Left ventricle myocardium superior (tissue), 1 donor: ENCODE data around the gene AHI1. TPM values are rescaled to one million over a fixed set of nuclear protein-coding genes. Genes with fewer than 3 reads are reported as not detected.

Source experiments
- ATAC-seq: fragments of 200-7000 bp; cut with Tn5 transposase; one replicate; pipeline ENCODE4 v1.9.1; 2020; ENCODE audit warnings: mild to moderate bottlenecking, moderate library complexity
- DNase-seq: peaks from one replicate; pipeline ENCODE4 v3.0.0-alpha.2; 2020
- intact Hi-C: fragments of 100-400 bp; cut with micrococcal nuclease; formaldehyde crosslinking; loops from one replicate; pipeline ENCODE4 v1.11.0; 2022
- total RNA-seq: library from RNA; stranded (reverse); fragmentation: NEBNext Ultra II Directional; extraction: Animal tissue kit (Norgen Biotek cat#: 25700); gene quantifications from one replicate; pipeline ENCODE4 v1.2.1, GENCODE V29; 2021
- donor health status: DM: no; HTN: yes; CAD: no; lungs with severe emphysema.

AHI1 gene
- total RNA-seq, 1 donor from 2014 or later: 7.9 TPM

GRCh38 chr6:135286962-135287538, 210.5 kb downstream of the AHI1 start:
- ATAC-seq: no peak
- intact Hi-C loops: no loop called here
- no peak for DNase-seq

DNA sequence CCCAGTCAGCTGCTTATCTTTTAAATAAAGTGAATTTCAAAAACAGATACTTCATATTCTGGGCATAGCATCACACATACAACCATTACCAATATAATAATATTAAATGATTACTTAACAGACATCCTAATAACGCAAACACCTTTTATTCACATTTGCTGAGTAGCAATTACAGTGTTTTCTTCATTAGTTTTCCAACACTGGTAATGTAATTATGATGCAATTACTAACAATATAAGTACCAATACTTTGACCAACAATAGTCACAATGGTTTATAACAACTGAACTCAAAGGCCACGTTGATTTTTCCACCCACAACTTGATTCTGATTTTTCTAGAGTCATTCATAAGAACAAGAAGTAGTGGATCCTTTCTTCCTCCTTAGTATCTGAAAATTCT, 212.4 kb downstream of the AHI1 start:
- DNase-seq (no peak), ATAC-seq (no peak)
- intact Hi-C loops: no loop called here

DNA sequence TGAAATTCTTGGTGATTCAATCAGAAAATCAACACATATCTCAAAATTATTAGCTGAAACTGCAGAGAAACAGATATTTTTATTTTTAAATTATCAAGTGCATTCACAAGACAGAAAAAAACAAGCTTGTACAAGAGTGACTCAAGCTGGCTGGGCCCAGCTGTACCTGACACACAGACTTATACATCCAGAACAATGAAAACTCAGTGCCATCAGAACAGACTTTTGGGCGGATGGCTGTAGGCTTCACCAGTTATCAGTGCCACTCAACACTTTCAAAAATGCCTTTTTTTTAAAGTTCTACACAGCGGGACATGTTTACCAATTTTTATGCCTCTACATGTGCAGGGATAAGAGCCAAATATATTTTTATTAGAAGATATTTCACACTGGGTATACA, 213.6 kb downstream of the AHI1 start:
- DNase-seq: no peak
- intact Hi-C loops: no loop called here
- ATAC-seq: no peak

- intact Hi-C loops: no loop called here
- DNase-seq (no peak), ATAC-seq (no peak)
These were observed 215.1 kb downstream of the AHI1 start for GRCh38 chr6:135282395-135282794.

GRCh38 chr6:135281964-135282363, 215.6 kb downstream of the AHI1 start:
- ATAC-seq (no peak), DNase-seq (no peak)
- intact Hi-C loops: no loop called here

DNA sequence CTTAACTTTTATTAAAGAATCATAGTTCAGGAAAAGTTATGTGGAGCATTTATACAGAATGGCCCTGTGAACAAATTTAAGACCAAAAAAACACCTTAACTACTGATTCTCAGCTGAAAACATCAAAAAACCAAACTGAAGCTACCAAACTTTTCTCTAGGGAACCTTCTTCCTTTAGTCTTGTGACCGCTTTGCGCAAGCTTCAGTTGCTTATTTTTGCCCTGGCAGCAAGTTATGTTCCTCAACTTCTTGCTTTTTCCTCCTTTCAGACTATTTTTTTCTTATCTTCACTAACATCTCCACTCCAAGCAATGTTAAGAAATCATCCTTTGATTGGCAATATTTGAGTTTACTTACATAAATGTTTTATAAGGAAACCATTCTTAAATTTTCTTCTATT, 216.3 kb downstream of the AHI1 start:
- intact Hi-C loops: no loop called here
- DNase-seq (no peak), ATAC-seq (no peak)

DNA sequence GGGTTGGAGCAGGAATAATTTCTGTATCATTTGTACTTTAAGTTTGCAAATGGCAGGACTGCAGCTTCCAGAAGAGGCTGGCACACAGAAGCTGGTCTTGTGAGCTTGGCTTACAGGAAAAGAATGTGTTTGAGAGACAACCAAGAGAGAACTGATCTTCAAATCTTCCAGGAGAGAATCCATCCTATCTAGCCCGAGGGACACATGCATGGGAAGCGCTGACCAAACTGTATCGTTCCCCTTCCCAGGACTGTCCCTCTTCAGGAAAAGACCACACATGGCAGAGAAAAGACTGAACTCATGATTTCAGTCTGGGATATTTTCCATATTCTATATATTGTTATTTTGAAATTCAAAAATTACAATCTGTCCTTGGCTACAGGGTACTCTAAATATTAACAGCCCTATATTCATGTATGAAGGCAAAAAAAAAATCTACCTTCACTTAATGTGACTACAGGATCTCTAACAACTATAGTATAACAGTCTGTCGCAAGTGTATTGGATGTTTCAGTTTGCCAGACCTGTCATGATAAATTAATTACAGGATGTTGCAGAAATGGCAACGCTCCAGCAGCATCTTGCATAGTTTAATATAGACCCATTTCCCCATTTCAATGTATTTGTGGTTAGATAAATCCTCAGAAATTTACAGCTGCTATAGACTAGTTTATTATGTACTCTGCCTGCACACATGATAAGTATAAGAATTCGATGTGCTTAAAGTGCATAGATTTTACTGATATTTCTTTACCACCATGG, 217.0 kb downstream of the AHI1 start:
- DNase-seq (no peak), ATAC-seq (no peak)
- intact Hi-C loops: no loop called here

DNA sequence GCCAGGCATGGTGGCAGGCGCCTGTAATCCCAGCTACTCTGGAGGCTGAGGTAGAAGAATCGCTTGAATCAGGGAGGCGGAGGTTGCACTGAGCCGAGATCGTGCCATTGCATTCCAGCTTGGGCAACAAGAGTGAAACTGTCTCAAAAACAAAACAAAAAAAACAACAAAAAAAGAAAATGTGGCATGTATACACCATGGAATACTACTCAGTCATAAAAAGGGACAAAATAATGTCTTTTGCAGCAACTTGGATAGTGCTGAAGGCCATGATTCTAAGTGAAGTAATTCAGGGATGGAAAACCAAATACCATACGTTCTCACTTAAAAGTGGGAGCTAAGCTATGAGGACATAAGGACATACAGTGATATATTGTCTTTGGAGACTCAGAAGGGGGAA, 220.1 kb downstream of the AHI1 start:
- ATAC-seq: no peak
- intact Hi-C loops: no loop called here
- no peak for DNase-seq

GRCh38 chr6:135274561-135275293, 222.8 kb downstream of the AHI1 start:
- no peak for DNase-seq
- intact Hi-C loops: no loop called here
- no peak for ATAC-seq

DNA sequence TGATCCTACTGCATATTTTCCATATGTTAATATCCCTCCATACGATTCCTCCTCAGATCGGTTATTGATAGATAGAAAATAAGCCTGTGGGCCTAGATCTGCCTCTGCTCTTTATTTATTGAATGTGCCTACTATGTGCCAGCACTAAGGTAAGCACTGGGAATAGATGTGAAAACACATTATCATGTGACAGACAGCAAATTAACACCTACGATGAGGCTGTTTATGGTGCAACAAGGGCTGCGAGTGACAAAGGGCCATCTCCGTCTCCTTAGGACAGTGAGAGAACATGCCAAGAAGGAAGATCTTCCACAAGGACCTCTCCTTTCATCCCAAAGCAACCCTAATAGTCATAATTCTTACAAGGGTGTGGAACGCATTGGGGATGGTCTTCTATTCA, 225.9 kb downstream of the AHI1 start:
- ATAC-seq (no peak), DNase-seq (no peak)
- intact Hi-C loops: no loop called here

DNA sequence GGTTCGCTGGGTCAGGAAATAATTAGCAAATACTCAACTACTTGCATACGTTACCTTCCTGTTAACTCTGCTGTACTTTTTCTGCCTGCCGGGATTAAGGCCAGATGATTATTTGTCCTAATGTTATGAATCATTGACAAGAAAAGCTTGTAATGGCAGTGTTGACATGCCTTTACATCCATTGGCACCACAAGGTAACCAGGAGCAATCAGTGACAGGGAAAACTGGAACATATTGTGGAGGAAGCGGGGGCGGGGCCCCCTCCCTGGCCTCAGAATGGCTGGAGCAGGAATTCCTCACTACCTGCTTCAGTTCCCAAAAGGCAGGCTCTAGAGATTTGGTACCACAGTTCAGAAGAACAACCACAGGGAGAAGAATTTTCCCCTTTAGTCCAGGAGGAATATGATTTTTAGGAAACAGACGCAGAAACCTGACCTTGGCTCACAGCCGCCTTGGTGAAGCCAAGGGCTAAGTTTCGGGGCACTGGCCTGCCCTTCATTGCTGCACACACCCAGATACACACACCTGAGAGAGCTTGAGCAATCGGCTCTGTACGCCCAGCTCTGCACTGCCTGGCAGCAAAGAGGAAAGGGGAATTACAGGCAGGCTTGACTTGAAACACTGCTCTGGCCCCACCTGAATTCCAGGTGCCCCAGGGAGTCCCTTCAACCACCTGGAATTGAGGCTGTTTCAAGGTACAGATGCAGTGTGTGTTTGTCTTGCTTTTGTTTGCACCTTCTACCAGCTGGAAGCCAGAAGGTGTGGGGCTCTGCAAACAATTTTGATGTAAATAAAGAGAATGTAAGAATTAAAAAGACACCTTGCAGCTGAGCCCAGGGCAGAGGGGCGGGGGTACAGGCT, 226.6 kb downstream of the AHI1 start:
- no peak for DNase-seq
- no peak for ATAC-seq
- intact Hi-C loops: no loop called here

GRCh38 chr6:135269481-135269891, 228.1 kb downstream of the AHI1 start:
- intact Hi-C loops: no loop called here
- DNase-seq (peak; percentile 28), ATAC-seq (peak; percentile 63)

GRCh38 chr6:135268740-135269139, 228.8 kb downstream of the AHI1 start:
- DNase-seq: no peak
- no peak for ATAC-seq
- intact Hi-C loops: no loop called here

DNA sequence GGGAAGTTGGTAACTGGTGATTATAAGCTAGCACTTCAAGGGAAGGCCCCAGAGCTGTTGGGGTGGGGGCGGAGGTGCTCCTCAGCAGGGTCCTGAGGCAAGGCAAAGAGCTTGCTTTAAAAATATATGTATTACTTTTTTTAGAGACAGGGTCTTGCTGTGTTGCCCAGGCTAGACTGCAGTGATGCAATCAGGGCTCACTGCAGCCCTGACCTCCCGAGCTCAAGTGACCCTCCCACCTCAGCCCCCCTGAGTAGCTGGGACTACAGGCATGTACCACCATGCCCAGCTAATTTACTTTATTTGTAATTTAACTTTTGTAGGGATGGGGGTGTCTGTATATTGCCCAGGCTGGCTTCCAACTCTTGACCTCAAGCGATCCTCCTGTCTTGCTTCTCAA, 229.3 kb downstream of the AHI1 start:
- intact Hi-C loops: no loop called here
- no peak for ATAC-seq
- no peak for DNase-seq

- no peak for DNase-seq
- no peak for ATAC-seq
- intact Hi-C loops: no loop called here
These were observed 230.5 kb downstream of the AHI1 start for GRCh38 chr6:135267085-135267484.

DNA sequence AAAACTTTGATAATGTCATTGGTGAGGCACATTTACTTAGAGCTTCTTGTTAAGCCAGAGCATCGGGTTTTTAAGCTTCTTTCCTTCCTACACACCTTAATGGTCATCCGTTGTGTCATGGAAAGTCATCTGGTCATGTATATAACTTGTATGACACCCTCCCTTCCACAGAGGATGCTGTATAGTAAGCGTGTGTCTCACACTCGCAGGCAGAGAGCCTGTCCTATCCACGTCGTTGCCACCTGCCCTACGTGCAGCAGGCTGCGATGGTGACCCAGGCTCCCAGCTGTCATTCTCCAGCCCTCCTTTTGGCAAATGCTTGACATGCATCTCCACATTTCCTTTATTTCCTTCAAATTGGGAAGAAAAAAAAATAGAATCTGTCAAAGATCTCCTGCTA, 230.9 kb downstream of the AHI1 start:
- DNase-seq: no peak
- intact Hi-C loops: no loop called here
- ATAC-seq: no peak

DNA sequence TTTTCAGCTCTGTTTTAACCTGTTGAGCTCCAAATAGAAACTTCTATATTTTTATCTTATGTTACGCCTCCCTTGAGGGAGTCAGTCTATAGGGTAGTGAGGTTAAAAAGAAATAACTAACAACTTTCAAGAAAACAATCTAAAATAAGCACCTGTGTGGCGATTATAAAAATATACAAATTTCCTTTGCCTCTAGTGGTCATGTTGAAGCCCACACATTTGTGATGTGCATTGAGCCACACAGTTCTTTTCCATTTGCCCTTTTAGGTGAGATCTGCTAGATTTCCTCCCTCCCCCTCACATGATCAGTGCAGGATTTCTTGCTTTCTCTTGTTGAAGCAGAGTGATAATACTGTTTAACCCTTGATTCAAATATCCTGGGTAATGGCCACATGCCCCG, 232.3 kb downstream of the AHI1 start:
- intact Hi-C loops: no loop called here
- ATAC-seq (no peak), DNase-seq (no peak)

GRCh38 chr6:135261872-135262725, 235.4 kb downstream of the AHI1 start:
- intact Hi-C loops: no loop called here
- DNase-seq: no peak
- no peak for ATAC-seq

GRCh38 chr6:135260612-135261011, 236.9 kb downstream of the AHI1 start:
- no peak for DNase-seq
- intact Hi-C loops: no loop called here
- no peak for ATAC-seq
